SK-N-SH (cell line): ENCODE results near the gene MACROD2. TPM values are rescaled to one million over a fixed set of nuclear protein-coding genes. Genes with fewer than 3 reads are reported as not detected.

ENCODE experiments used
- CTCF ChIA-PET: fragments of 300-600, 350-600 bp; formaldehyde crosslinking; extraction: SDS; loops from one replicate; lab custom pipeline; 2021; lab: Yijun Ruan, JAX
- POLR2A ChIA-PET: fragments of 350-600 bp; sonication (Branson Sonifier 250); formaldehyde crosslinking; extraction: SDS; loops from one replicate; lab custom pipeline; 2020; ENCODE audit warnings: antibody characterized with exemption, inconsistent platforms; lab: Yijun Ruan, JAX
- DNase-seq: peaks from one replicate; pipeline ENCODE4 v3.0.0; 2012
- H2AFZ ChIP-seq: fragments of 200-600 bp; sonication (generic); 2 replicates; pipeline ENCODE4 v1.8.1; 2016; ENCODE audit warnings: antibody characterized with exemption, mild to moderate bottlenecking, low read depth
- H3F3A ChIP-seq: fragments of 200-600 bp; sonication (generic); replicated peaks from 2 replicates; pipeline ENCODE3; 2016; ENCODE audit warnings: antibody characterized with exemption, mild to moderate bottlenecking; ENCODE audit not compliant: insufficient read depth
- H3K27ac ChIP-seq, 2 experiments: fragments of 200-500 bp in 1 of 2; fragments of 200-600 bp in 1 of 2; sonication (Bioruptor generic) in 1 of 2; sonication (generic), shearing (Covaris generic) in 1 of 2; 2 replicates each; pipeline versions ENCODE4 v1.5.1 to v1.6.1; 2014 to 2016; ENCODE audit warnings: low read depth in 2 of 2, inconsistent platforms in 1 of 2, low read length in 1 of 2, mild to moderate bottlenecking in 1 of 2, mixed read lengths in 1 of 2
- H3K27me3 ChIP-seq: fragments of 200-600 bp; sonication (generic), shearing (Covaris generic); 2 replicates; pipeline ENCODE4 v1.6.1; 2016; ENCODE audit warnings: mixed run types; ENCODE audit not compliant: insufficient read depth
- H3K36me3 ChIP-seq, 2 experiments: fragments of 200-500 bp in 1 of 2; fragments of 200-600 bp in 1 of 2; sonication (Bioruptor generic) in 1 of 2; sonication (generic) in 1 of 2; replicated peaks in 1 of 2; 2 replicates each; pipeline versions ENCODE3 to v1.5.1; 2014 to 2016; ENCODE audit warnings: low read length in 1 of 2, mild to moderate bottlenecking in 1 of 2; ENCODE audit not compliant: insufficient read depth in 2 of 2, control insufficient read depth in 1 of 2
- H3K4me1 ChIP-seq, 2 experiments: fragments of 200-500 bp in 1 of 2; fragments of 200-600 bp in 1 of 2; sonication (Bioruptor generic) in 1 of 2; sonication (generic), shearing (Covaris generic) in 1 of 2; 2 replicates each; pipeline versions ENCODE4 v1.5.1 to v1.6.1; 2014 to 2016; ENCODE audit warnings: low read depth in 1 of 2, low read length in 1 of 2, mixed run types in 1 of 2; ENCODE audit not compliant: insufficient read depth in 2 of 2, control insufficient read depth in 1 of 2
- H3K4me2 ChIP-seq: fragments of 200-600 bp; sonication (generic), shearing (Covaris generic); 2 replicates; pipeline ENCODE4 v1.6.1; 2017; ENCODE audit warnings: mixed run types
- H3K4me3 ChIP-seq, 2 experiments: fragments of 200-500 bp in 1 of 2; fragments of 200-600 bp in 1 of 2; sonication (Bioruptor generic) in 1 of 2; sonication (generic), shearing (Covaris generic) in 1 of 2; 2 replicates each; pipeline versions ENCODE4 v1.5.1 to v1.8.1; 2014 to 2016; ENCODE audit warnings: low read depth in 2 of 2, inconsistent platforms in 1 of 2, low read length in 1 of 2, mild to moderate bottlenecking in 1 of 2, mixed read lengths in 1 of 2, moderate library complexity in 1 of 2
- H3K79me2 ChIP-seq: fragments of 200-600 bp; sonication (generic); 2 replicates; pipeline ENCODE4 v1.8.1; 2017; ENCODE audit warnings: mild to moderate bottlenecking; ENCODE audit not compliant: insufficient read depth
- H3K9ac ChIP-seq: fragments of 200-600 bp; sonication (generic); 2 replicates; pipeline ENCODE4 v1.6.1; 2017; ENCODE audit warnings: mixed run types
- H3K9me2 ChIP-seq: fragments of 200-600 bp; sonication (generic); 2 replicates; pipeline ENCODE4 v1.6.1; 2017; ENCODE audit warnings: mixed run types
- H3K9me3 ChIP-seq: fragments of 200-600 bp; sonication (generic); 2 replicates; pipeline ENCODE4 v1.6.1; 2017; ENCODE audit warnings: mixed run types, mild to moderate bottlenecking, moderate library complexity
- H4K20me1 ChIP-seq: fragments of 200-600 bp; sonication (generic); 2 replicates; pipeline ENCODE4 v1.6.1; 2017; ENCODE audit warnings: mild to moderate bottlenecking, mixed run types; ENCODE audit not compliant: insufficient read depth
- ELF1 ChIP-seq: IDR thresholded peaks from 2 replicates; pipeline ENCODE4 v1.4.0; 2012
- EZH2phosphoT487 ChIP-seq: fragments of 200-600 bp; sonication (generic); IDR thresholded peaks from 2 replicates; pipeline ENCODE4 v1.6.1; 2017; ENCODE audit warnings: low read depth, mixed run types, mild to moderate bottlenecking, antibody characterized with exemption, moderate library complexity, borderline replicate concordance
- MEF2A ChIP-seq: IDR thresholded peaks from 2 replicates; pipeline ENCODE4 v1.4.0; 2012; ENCODE audit warnings: low read depth, borderline replicate concordance
- TCF12 ChIP-seq: IDR thresholded peaks from 2 replicates; pipeline ENCODE4 v1.4.0; 2012
- WGBS: methylation state at CpG from one replicate; pipeline ENCODE4 v1.1.6; 2017; ENCODE audit warnings: low lambda C conversion rate; 5-methylcytosine and 5-hydroxymethylcytosine counted together
- polyA plus RNA-seq, 3 experiments: library from polyadenylated mRNA; depleted of rRNA; stranded (reverse); fragments of >200 nt; gene quantifications; 2 replicates each; pipeline ENCODE4 v1.2.3, GENCODE V29; 2012
- TF ChIP-seq, protein P1 (sequence below): IDR thresholded peaks from 2 replicates; pipeline ENCODE4 v1.4.0; 2012; ENCODE audit warnings: low read depth, borderline replicate concordance
- TF ChIP-seq, protein P2 (sequence below): fragments of 150-350 bp; IDR thresholded peaks from 2 replicates; pipeline ENCODE4 v1.6.1; 2017; ENCODE audit warnings: antibody characterized with exemption, low read length, low read depth, borderline replicate concordance
- TF ChIP-seq, protein P3 (sequence below): IDR thresholded peaks from 2 replicates; pipeline ENCODE4 v1.6.1; 2012; ENCODE audit warnings: mild to moderate bottlenecking, low read depth, low read length, moderate library complexity
- TF ChIP-seq, protein P4 (sequence below): fragments of 200-600 bp; sonication (generic); IDR thresholded peaks from 2 replicates; pipeline ENCODE4 v1.6.1; 2017; ENCODE audit warnings: antibody characterized with exemption, mild to moderate bottlenecking, moderate library complexity
- TF ChIP-seq, protein P5 (sequence below): fragments of 150-350 bp; IDR thresholded peaks from 2 replicates; pipeline ENCODE4 v1.6.1; 2016; ENCODE audit warnings: mild to moderate bottlenecking, low read depth, low read length

Gene MACROD2
- polyA plus RNA-seq, 1 of the 3 experiments (the other 2 are of a cell fraction), result 0.33 TPM

DNA sequence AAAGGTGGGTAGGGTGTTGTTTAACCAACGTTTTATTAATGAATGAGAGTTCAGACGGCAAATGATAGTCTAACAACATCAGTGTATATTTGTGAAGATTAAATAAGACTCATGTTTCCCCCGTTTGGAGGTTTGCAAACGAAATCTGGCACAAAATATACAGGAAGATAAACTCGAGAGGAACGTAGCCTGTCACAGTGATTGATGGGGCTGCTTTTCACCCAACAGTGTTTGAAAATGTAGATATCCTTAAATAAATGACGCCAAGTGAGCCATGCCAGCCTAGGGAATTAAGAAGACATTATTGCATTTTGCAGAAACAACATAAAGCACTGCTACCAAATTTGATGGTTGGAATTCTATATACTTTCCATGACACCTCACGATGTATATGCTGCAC lies 1038.6 kb downstream of the MACROD2 start (continued):
- TF ChIP-seq, protein P1, sequence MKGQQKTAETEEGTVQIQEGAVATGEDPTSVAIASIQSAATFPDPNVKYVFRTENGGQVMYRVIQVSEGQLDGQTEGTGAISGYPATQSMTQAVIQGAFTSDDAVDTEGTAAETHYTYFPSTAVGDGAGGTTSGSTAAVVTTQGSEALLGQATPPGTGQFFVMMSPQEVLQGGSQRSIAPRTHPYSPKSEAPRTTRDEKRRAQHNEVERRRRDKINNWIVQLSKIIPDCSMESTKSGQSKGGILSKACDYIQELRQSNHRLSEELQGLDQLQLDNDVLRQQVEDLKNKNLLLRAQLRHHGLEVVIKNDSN, result no peak

DNA sequence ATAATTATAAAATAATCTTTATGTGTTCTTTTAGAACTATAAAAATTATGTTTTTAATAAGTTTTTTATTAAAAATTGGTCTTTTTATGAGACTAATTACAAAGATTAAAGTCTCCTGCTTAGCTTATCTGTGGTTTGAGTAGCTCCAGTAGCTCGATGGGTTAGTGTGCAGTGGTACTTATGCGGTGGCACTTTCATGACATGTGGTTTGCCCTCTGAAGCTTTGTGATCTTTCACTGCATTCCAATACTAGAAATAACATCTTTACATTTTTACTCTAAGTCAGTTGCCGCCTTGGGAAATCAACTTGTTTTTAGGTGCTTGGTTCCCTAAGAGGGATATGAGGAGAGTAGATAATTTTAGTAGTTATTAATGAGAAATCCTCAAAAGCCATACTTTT lies 1041.6 kb downstream of the MACROD2 start:
- Histone ChIP-seq H3K79me2 (no peaks in the 10 kb centered on the region), H3K36me3 (no peaks in the 10 kb centered on the region), H4K20me1 (no peaks in the 10 kb centered on the region), H3K27me3 (no peaks in the 10 kb centered on the region), H3K4me2 (no peak overlapping the region), H3K9ac (no peak overlapping the region), H3K27ac (no peak overlapping the region), H3K4me3 (no peak overlapping the region), H2AFZ (no peak overlapping the region), H3K9me3 (no peaks in the 10 kb centered on the region), H3F3A (no peaks in the 10 kb centered on the region), H3K9me2 (no peaks in the 10 kb centered on the region), H3K4me1 (peaks cover 0 to 2% of the 10 kb centered on the region in 2 experiments; a peak in 1 of 4 replicates)
- DNase-seq, result no peak
- WGBS, result 87% methylated on average over 3 of the region's 3 CpGs
- POLR2A ChIA-PET, result no interaction called here
- TF ChIP-seq MEF2A (no peak), TCF12 (no peak), ELF1 (no peak), EZH2phosphoT487 (no peak)
- TF ChIP-seq, protein P2, sequence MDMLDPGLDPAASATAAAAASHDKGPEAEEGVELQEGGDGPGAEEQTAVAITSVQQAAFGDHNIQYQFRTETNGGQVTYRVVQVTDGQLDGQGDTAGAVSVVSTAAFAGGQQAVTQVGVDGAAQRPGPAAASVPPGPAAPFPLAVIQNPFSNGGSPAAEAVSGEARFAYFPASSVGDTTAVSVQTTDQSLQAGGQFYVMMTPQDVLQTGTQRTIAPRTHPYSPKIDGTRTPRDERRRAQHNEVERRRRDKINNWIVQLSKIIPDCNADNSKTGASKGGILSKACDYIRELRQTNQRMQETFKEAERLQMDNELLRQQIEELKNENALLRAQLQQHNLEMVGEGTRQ, result no peak
- TF ChIP-seq, protein P3, sequence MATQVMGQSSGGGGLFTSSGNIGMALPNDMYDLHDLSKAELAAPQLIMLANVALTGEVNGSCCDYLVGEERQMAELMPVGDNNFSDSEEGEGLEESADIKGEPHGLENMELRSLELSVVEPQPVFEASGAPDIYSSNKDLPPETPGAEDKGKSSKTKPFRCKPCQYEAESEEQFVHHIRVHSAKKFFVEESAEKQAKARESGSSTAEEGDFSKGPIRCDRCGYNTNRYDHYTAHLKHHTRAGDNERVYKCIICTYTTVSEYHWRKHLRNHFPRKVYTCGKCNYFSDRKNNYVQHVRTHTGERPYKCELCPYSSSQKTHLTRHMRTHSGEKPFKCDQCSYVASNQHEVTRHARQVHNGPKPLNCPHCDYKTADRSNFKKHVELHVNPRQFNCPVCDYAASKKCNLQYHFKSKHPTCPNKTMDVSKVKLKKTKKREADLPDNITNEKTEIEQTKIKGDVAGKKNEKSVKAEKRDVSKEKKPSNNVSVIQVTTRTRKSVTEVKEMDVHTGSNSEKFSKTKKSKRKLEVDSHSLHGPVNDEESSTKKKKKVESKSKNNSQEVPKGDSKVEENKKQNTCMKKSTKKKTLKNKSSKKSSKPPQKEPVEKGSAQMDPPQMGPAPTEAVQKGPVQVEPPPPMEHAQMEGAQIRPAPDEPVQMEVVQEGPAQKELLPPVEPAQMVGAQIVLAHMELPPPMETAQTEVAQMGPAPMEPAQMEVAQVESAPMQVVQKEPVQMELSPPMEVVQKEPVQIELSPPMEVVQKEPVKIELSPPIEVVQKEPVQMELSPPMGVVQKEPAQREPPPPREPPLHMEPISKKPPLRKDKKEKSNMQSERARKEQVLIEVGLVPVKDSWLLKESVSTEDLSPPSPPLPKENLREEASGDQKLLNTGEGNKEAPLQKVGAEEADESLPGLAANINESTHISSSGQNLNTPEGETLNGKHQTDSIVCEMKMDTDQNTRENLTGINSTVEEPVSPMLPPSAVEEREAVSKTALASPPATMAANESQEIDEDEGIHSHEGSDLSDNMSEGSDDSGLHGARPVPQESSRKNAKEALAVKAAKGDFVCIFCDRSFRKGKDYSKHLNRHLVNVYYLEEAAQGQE, result no peak
- TF ChIP-seq, protein P4, sequence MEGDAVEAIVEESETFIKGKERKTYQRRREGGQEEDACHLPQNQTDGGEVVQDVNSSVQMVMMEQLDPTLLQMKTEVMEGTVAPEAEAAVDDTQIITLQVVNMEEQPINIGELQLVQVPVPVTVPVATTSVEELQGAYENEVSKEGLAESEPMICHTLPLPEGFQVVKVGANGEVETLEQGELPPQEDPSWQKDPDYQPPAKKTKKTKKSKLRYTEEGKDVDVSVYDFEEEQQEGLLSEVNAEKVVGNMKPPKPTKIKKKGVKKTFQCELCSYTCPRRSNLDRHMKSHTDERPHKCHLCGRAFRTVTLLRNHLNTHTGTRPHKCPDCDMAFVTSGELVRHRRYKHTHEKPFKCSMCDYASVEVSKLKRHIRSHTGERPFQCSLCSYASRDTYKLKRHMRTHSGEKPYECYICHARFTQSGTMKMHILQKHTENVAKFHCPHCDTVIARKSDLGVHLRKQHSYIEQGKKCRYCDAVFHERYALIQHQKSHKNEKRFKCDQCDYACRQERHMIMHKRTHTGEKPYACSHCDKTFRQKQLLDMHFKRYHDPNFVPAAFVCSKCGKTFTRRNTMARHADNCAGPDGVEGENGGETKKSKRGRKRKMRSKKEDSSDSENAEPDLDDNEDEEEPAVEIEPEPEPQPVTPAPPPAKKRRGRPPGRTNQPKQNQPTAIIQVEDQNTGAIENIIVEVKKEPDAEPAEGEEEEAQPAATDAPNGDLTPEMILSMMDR, result no peak
- TF ChIP-seq, protein P5, sequence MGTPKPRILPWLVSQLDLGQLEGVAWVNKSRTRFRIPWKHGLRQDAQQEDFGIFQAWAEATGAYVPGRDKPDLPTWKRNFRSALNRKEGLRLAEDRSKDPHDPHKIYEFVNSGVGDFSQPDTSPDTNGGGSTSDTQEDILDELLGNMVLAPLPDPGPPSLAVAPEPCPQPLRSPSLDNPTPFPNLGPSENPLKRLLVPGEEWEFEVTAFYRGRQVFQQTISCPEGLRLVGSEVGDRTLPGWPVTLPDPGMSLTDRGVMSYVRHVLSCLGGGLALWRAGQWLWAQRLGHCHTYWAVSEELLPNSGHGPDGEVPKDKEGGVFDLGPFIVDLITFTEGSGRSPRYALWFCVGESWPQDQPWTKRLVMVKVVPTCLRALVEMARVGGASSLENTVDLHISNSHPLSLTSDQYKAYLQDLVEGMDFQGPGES, result no peak
- CTCF ChIA-PET, result no interaction called here
